Ramos (cell line): Measurements from ENCODE around the gene BLOC1S3.

Experiments used
- in situ Hi-C: fragments of 300-500 bp; cut with MboI; formaldehyde crosslinking; loops from one replicate; pipeline ENCODE4 v1.14.3; 2022; ENCODE audit warnings: low sequenced_read_pairs; ENCODE audit not compliant: unreplicated experiment

BLOC1S3 gene

DNA sequence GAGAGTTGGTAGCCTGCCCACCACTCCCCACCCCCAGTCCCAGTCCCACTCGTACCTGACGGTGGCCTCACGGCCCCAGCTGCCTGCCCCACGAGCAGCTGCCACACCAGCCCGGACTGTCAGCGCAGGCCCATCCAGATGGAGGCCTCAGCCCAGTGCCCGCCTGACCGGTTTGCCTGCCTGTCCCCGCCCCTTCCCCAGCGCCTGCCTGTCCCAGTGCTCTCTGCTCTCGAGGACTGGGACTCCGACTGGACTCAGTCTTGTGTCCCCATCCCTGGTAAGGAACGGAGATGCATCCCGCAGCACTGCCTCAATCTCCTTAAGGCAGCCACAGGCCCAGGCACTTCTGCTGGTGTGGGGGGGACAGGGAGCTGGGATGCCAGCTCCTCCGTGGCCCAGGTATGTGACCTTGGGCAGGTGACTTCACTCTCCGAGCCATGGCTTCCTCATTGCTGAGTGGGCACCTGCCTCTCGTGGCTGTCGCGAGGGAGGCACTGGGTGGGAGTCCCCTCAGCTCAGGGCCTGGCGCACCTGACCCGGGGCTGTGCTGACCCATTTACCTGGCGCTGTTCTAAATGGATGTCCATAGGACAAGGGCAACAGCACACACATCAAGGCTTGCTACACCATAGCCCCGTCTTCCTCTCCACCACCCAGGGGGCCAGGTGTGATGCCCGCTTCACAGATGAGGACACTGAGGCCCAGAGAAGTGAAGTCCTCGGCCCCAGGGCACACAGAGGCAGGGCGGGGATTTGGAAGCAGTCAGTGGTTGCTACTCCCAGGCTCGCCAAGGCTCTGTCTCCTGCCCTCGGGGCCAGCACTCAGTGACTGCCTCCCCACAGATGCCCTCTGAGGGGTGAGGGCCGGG is 17.5 kb upstream of the BLOC1S3 start, which contains the start of gene NKPD1:
TSS of gene NKPD1 (minus strand) at position 113 of the 868 bp plus-strand sequence. CDS start 832 bp downstream, outside the sequence.
- in situ Hi-C loops, result no loop called here

- in situ Hi-C loops, result no loop called here
These were observed 16.6 kb upstream of the BLOC1S3 start for GRCh38 chr19:45161738-45162607.

DNA sequence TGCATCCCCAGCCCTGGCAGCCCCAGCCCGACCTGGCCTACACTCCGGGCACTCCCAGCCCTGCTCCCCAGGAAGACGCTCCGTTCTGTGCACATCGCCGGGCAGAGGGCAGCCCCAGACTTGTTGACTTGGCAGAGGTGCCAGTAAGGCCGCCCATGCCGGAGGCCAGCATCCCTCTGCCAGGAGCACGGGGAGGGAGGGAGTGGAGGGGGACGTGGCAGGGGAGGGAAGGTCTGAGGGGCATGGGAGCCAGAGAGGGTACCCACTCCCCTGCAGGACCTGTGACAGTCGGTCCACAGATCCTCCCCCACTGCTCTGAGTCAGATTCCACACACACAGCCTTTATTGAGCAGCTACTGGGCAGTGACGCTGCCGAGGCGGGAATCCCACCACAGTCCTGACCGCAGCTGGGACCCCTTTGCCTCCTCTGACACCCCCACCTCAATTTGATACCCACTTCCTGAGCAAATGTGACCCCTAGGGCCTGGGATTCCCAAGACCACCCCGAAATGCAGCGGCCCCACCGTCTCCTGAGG is 15.9 kb upstream of the BLOC1S3 start:
- in situ Hi-C loops, result no loop called here

DNA sequence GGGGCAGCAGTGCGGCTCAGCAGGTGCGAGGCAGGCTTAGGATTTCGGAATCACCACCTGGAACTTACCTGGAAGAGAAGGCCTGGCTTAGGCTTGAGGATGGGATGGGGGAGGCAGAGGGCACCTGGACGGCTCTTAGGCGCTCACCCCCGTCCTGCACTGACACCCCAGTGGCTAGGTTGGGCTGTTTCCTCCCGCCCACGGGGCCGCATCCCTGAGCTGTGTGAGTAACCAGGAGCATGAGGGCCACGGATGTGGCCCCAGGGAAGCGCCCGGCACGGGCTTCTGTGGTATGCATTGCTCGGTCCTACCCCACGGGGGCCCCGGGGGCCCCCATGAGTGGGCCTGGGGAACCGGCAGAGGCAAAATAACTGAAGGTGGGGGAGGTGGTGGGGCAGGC is 15.4 kb upstream of the BLOC1S3 start:
- in situ Hi-C loops, result no loop called here

DNA sequence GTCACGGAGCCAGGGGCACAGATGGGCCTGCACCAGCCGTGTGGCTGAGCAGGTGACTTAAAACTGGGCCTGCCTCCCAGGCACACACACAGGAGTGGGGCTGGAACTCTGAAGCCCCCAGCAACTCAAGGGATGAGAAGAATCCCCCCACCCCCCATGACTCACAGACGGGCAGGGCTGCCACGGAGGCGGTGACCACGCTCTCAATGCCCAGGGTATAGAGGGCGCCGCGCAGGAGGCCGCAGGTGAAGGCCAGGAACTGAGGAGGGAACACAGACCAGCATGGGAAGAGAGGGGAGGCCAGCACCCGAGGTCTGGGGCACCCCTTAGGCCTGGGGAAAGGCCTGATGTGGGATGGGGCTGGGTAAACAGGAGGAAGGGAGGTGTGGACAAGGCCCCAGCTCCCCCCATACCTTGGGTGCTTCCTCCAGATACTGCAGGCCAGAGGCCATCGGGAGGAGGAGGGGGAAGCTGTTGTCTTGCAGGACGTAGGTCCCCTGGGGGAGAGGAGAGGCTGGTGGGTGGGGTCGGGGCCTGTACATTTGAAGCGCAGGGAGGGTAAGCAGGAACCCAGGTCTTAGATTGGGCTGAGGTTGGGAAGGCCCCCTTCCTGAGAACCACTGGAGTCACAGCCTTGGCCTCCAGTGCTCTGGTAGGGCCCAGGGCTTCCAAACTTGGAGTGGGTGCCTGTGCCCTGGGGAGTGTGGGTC is 14.7 kb upstream of the BLOC1S3 start:
- in situ Hi-C loops, result no loop called here

DNA sequence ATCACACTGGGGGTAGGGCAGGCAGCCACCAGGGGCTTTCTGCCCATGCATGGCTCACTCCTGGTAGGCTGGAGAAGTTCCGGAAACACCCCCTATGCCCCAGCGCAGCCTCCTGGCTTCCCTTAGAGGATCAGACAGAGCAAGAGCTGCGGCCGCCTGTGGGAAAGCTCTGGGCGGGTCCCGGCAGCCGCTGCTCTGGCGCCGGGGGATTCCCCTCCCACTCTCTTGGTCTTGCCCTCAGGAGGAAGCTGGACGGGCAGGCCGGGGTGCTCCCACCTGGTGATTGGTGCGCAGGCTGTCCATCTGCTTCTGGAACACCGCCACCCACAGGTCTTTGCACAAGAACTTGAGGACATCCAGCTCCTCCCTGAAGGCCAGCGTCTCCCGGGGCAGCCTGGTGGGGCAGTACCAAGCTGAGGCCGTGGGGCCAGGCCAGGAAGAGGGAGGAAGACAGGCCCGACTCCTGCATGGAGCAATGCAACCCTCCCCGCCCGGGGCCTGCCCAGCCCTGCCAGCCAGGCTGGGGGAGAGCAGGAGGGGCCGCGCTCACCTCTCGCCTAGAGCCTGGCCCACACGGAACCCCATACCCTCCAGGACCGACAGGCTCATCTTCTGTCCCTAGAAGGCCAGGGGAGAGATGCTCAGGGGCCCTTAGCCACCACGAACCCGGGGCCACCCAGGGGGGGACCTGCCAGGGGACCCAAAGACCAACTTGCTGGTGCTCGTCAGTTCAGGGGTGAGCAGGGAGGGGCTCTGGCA is 13.8 kb upstream of the BLOC1S3 start:
- in situ Hi-C loops, result no loop called here

DNA sequence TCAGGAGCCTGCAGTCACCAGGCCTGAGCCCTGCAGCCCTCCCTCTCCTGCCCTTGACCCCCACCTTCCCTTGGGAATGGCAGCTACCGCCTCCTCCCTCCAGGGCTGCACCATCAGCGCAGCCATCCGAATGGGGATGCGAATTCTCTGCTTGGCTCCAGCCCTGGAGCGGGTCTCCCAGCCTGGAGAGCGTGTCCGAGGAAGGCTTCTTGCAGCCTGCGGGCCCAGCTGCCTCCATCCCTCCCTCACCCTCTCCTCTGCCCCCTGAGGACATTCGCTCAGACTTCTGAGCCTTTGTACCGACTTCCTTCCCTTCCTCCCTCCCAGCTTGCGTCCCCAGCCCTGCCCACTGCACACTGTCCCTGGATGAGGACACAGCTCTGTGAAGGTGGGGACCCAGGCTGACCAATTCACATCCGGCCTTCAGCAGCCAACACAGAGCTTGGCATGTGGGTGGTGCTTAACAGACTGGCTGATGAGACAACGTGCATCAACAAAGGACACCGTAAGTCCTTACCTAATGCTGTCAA is 11.8 kb upstream of the BLOC1S3 start:
- in situ Hi-C loops, result no loop called here

GRCh38 chr19:45168767-45169351 is 9.7 kb upstream of the BLOC1S3 start:
- in situ Hi-C loops, result no loop called here

DNA sequence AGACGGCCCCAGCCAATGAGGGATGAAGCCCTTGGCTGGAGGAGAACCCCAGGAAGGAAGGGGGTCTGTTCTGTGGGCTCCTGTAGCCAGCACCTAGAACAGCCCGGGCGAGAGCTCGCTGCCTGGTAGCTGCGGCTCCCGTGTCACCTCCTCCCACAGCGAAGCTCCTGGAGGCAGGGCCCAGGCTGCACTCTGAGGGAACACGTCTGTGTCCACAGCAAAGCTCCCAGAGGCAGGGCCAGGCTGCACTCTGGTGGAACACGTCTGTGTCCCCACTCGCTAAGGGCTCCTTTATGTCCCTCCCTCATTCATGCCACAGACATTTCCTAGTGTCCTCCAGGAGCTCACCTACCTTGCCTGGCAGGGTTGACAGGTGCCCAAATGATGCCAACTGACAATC is 9.0 kb upstream of the BLOC1S3 start:
- in situ Hi-C loops, result no loop called here

DNA sequence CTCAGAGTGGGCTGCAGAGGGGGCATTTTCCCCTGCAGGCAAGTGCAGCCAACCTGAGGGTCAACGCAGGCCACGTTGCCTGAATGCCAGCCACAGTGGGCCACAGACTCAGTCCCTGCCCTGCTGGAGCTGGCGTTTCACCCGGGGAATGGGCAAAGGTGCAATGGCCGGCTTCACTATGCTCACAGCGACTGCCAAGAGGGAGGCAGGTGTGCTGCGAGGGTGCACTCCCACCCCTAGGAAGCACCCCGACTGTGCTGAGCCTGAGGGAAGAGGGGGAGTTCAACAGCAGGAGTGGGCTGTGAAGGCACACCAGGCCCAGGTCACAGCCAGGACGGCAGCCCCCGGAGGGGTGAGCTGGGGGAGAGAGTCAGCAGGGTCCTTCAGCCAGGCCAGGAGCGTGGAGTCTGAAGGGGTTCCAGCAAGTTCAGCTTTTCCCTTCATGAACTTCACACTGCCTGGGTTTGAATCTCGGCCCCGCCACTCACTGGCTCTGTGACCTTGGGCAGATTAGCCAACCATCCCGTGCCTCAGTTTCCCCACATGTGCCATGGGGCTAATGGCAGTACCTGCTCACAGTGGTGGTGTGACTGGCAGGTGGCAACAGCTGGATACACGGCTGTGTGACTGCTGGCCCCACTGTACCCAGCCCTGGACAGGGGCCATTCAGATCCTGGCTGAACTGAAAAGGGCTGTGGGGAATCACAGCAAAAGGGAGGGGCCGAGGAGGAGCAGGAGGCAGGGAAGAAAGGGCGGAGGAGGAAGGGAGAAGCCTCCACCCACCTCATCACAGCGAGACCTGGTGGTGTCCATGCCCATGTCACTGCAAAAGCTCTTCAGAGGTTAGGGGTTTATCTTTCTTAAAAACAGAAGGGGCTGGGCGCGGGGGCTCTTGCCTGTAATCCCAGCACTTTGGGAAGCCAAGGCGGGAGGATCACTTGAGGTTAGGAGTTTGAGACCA is 8.2 kb upstream of the BLOC1S3 start:
- in situ Hi-C loops, result no loop called here

- in situ Hi-C loops, result no loop called here
These were observed 7.4 kb upstream of the BLOC1S3 start for GRCh38 chr19:45171211-45171623.

DNA sequence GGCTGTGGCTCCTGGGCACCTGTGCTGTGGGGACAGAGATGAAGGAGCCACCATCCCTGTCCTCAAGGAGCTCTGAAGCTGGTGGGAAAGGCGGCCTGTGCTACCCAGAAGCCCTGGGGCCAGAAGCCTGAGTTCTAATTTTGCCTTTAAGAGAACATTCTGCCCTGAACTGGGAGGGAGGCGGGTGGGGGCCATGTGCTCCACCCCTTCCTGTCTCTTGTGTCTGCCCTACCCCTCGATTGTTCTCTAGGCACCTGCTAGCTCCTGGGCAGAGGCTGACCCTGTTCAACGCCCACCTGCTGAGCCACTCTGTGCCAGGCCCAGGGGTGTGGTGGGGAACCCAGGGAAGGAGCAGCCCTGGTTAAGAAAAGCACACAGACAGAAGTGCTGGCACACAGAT is 6.4 kb upstream of the BLOC1S3 start:
- in situ Hi-C loops, result no loop called here

DNA sequence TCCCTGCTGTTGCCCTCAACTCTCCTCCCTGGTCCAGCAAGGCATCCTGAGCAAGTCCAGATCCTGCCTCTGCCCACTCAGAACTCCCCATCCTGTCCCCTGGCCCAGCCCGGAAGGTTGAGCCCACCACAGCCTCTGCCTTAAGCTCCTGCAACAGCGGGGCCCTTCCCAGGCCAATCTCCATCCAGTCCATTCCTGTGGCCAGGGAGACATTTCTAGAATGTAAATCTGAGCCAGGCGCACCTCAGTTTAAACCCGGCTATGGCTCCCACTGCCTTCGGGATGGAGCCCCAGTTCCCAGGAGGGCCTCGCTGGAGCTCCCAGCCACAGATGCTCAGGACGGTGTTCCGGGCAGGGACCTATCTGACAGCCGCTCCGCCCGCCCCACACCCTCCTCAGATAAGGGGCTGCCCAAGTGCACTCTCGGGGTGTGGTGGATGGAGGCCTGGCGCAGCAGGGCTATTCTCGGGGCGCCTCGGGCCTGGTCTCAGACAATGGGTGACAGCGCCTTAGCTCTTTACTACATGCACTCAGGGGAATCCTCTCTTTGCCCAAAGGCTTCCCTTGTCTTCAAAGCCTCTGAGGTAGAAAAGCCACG is 5.9 kb upstream of the BLOC1S3 start:
- in situ Hi-C loops, result no loop called here

- in situ Hi-C loops, result no loop called here
These were observed 4.8 kb upstream of the BLOC1S3 start for GRCh38 chr19:45173816-45174215.

DNA sequence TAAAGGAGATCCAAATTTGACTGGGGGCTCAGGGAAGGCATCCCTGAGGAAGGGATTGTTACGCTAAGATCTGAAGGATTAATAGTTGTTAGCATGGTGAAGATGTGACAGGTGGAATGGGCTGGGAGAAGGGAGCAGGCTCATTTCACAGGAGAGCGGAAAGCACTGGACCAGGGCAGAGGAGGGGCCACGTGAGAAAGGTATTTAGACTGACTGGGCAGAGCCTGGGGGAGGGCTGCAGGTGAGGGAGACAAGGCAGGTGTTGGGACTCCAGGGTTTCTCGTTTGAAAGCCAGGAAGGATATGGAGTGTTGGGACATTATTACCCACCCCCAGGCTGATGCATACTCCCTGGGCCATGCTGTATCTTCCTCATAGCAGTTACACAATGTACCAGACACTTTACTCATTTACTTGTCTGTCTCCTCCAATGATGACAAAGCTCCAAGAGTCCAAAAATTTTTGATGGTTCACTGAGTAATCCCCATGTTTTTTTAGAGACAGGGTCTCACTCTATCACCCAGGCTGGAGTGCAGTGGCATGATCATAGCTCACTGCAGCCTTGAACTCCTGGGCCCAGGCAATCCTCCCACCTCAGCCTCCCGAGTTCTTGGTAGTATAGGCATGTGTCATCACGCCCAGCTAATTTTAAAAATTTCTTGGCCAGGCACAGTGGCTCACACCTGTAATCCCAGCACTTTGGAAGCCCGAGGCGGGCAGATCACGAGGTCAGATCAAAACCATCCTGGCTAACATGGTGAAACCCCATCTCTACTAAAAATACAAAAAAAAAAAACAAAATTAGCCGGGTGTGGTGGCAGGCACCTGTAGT is 2.9 kb upstream of the BLOC1S3 start:
- in situ Hi-C loops, result no loop called here

DNA sequence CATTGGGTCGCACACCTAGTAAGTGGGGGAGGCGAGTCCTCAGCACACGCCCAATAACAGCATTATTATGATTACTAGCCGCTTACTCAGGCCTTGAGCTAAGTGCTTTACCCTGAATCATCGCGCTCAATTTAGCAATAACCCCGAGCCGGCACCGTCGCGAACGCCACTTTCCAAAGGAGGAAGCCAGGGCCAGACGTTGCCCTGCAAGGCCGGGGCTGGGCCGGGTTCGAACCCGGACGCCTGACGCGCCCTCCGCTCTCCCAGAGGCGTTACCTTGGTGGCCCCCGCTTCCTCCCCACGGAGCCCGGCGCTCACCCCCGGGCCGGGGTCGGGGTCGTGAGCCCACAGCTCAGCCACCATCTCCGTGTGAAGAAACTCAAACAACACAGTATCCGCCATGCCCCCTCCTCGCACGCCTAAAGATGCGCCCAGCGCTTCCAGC is 745 bp upstream of the BLOC1S3 start, which contains the start of gene TRAPPC6A:
TSS of gene TRAPPC6A (minus strand) at position 421 of the 445 bp plus-strand sequence. CDS start at position 402, 19 bp downstream.
- in situ Hi-C loops, result no loop called here
